GM18526 (cell line): ENCODE measurements around the gene SSH3.

Experiments used
- POLR2A ChIP-seq: IDR thresholded peaks from 3 replicates; pipeline ENCODE4 v1.6.1; 2011; ENCODE audit not compliant: insufficient read length; ENCODE audit errors: extremely low read depth

SSH3 gene, protein sequence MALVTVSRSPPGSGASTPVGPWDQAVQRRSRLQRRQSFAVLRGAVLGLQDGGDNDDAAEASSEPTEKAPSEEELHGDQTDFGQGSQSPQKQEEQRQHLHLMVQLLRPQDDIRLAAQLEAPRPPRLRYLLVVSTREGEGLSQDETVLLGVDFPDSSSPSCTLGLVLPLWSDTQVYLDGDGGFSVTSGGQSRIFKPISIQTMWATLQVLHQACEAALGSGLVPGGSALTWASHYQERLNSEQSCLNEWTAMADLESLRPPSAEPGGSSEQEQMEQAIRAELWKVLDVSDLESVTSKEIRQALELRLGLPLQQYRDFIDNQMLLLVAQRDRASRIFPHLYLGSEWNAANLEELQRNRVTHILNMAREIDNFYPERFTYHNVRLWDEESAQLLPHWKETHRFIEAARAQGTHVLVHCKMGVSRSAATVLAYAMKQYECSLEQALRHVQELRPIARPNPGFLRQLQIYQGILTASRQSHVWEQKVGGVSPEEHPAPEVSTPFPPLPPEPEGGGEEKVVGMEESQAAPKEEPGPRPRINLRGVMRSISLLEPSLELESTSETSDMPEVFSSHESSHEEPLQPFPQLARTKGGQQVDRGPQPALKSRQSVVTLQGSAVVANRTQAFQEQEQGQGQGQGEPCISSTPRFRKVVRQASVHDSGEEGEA

DNA sequence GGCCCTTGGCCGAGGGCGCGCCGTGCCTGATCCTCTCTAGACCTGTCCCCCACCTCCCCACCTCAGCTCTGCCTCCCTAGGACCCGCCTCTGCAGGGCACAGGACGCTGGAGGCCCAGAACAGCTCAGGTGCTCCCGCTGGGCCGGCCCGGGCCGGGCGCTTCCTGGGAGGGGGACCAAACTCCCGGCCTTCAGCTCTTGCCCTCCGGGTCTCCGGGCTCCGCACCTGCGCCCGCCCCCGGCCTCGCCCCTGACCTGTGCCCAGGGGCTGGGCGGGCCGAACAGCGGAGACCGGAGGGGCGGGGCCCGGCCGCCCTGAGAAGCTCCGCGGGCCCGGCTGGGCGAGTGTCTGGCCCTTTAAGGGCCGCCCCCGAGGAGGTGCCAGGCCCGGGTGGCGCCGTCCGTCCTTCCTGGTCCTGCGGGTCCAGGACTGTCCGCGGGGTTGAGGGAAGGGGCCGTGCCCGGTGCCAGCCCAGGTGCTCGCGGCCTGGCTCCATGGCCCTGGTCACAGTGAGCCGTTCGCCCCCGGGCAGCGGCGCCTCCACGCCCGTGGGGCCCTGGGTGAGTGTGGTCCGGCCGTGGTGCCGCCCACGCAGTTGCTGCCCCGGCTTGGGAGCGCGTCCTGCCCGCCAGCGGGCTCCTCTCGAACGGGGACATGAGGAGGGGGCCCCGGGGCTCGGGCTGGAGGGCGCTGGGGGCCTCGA lies at the start of gene SSH3:
SSH3 (plus strand) TSS at position 399 of the 703 bp plus-strand sequence; CDS start at position 495, 96 bp downstream.
- no peak for TF ChIP-seq POLR2A

- TF ChIP-seq POLR2A, result no peak
Observed at GRCh38 chr11:67253872-67254624, 49.3 kb upstream of the SSH3 start.

DNA sequence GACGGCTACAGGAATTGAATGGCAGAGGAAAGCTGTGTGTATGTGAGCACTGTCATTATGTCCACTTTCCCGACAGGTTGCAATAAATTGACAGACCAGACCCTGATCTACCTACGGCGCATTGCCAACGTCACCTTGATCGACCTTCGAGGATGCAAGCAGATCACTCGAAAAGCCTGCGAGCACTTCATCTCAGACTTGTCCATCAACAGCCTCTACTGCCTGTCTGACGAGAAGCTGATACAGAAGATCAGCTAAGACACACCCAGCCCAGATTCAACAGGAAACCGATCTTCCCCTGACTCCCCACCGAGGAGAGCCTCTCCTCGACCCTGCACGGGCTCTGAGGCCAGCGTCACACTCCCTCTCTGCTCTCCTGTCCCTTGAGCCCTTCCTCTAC lies 48.5 kb upstream of the SSH3 start:
- TF ChIP-seq POLR2A, result no peak

DNA sequence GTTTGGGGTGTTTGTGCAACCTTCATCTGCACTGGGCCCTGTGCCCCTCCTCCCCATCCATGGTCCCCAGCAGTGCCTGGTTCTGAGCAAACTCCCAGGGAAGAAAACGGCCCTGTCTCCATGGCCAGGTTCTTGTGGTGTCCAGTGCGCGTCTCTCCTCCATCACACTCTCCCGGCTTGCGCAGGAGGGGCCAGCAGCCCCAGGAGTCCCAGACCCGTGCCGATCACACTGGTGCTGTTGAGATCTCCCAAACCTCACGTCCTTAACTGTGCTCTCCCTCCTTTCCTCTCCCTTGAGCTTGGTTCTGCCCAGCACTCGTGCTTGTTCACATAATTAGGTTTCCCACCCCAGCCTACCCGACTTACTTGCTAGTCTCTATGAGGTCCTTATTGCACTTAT lies 48.0 kb upstream of the SSH3 start:
- no peak for TF ChIP-seq POLR2A

DNA sequence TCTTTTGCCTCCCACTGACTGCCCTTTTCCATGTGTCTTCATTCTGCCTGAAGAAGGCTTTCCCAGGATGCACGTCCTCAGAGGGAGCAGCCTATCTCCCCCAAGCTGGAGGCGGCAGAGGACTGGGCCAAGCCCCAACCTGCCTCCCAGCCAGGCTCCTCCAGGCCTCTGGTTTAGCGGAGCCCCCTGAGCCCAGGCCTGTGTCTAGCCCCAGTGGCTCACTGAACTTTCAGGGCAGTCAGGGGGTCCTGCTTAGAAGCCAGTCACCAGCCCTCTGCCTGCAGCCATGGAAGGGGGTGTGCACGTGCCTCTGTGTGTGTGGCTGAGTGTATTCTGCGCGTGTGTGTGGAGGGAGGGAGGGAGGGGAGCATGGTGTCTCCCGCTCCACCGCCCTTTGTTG lies 47.5 kb upstream of the SSH3 start:
- no peak for TF ChIP-seq POLR2A

DNA sequence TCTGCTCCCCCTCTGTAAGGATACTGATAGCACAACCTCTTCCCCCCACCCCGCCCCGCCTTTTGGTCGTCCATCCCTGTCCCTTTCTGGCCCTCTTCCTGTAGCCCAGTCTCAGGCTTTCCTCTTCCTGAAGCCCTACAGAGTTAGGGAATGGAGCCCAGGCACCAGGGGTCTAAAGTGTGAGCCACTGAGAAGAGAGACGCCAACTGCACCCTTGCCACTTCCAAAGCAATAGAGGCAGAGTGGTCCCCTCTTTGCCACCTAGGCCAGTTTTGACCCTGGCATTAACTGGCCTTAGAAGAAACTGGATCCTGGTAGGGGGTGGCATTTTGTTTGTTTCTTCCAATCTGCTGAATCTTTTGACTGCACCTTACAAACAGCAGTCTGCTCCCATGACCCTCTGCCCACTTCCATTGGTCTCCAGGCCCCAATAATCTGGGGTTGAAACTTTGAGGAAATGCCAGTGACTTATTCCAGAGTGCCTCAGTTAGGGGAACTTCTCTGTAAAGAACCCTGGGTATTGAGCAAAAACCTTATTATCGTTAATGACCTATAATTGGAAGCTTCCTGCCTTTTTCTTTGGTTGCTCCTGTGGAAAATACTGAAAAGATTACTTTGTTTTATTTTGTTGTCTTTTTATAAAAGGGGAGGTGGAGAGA lies 46.7 kb upstream of the SSH3 start:
- TF ChIP-seq POLR2A, result no peak

DNA sequence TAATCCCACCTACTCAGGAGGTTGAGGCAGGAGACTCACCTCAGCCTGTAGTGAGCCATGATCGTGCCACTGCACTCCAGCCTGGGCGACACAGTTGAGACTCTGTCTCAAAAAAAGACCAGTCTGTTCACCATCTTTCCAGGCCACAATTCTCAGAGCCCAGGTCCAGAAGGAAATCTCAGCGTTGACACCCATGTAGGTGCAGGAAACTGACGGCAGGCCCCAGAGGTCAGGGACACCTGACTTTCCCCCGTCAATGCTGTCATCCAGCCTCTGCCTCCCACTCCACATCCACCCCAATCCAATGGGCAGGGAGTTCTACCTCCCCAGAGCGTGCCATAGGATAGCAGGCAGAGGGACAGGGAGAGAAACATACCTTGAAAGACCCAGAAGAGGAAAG lies 42.9 kb upstream of the SSH3 start:
- TF ChIP-seq POLR2A, result no peak

GRCh38 chr11:67261640-67261945 lies 41.7 kb upstream of the SSH3 start:
- TF ChIP-seq POLR2A, result no peak

GRCh38 chr11:67261946-67262681 lies 41.2 kb upstream of the SSH3 start:
- no peak for TF ChIP-seq POLR2A

GRCh38 chr11:67262731-67263675 lies 40.3 kb upstream of the SSH3 start:
- TF ChIP-seq POLR2A, result no peak

GRCh38 chr11:67264260-67264659 lies 39.1 kb upstream of the SSH3 start:
- TF ChIP-seq POLR2A, result no peak

GRCh38 chr11:67264877-67265632 lies 38.3 kb upstream of the SSH3 start:
- no peak for TF ChIP-seq POLR2A
